HG02610 (cell line): ENCODE results near the gene ITGB1BP1.

Source experiments
- ATAC-seq: cut with Tn5 transposase; IDR thresholded peaks from one replicate; pipeline ENCODE4 v1.9.1; 2021; ENCODE audit warnings: mild to moderate bottlenecking, moderate library complexity; ENCODE audit not compliant: unreplicated experiment

Gene ITGB1BP1

DNA sequence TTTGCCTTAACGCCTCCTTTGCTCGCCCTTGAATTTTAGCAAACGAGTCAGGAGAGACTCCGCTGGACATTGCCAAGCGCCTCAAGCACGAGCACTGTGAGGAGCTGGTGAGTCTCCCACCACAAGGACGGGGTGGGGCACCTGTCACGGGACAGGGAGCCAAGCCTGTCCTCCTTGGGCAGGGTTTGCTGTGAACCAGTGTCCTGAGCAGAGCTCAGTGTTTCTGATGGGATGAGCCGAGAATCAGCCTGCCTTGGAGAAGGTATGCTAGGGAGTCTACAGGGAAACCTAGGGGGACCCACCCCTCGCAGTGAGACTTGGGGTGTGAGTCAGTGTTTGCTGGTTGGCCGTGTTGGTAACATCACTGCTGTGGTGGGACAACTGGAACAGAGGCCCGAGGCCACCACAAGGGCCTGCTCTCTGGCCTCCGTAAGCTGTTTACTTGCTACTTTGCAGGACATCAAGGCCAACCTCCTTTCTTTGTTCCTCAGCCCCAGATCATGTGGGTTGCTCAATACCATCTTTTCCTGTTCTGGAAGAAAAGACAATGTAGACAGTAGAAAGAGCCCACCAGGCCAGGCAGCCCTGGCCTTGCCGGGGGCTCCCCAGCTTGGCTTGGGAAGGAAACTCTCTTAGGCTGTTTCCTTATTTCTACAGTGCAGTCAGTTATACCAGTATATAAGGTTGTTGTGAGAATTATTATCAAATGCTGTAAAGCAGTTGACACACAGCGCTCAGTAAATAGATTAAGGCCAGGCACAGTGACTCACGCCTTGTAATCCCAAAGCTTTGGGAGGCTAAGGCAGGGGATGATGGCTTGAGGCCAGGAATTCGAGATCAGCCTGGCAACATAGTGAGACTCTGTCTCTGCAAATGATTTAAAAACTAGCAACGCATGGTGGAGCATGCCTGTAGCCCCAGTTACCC, 42.4 kb downstream of the ITGB1BP1 start:
- ATAC-seq: no peak

DNA sequence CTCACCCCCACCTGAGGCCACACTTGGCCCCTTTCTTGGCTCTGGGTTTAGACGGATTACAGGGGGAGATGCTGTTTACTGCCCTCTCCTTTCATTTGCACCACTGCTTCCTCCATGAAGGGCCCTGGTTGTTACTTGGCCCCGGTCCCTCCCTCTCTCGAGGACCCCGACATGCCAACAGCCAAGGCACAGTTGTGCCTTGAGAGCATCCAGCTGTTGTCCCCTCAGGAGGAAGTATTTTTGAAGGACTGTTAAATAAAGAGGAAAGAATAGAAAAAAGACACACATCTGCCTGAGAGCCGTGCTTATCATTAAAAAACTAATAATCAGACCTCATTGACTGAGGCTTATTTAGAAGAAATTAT, 44.0 kb downstream of the ITGB1BP1 start:
- no peak for ATAC-seq

DNA sequence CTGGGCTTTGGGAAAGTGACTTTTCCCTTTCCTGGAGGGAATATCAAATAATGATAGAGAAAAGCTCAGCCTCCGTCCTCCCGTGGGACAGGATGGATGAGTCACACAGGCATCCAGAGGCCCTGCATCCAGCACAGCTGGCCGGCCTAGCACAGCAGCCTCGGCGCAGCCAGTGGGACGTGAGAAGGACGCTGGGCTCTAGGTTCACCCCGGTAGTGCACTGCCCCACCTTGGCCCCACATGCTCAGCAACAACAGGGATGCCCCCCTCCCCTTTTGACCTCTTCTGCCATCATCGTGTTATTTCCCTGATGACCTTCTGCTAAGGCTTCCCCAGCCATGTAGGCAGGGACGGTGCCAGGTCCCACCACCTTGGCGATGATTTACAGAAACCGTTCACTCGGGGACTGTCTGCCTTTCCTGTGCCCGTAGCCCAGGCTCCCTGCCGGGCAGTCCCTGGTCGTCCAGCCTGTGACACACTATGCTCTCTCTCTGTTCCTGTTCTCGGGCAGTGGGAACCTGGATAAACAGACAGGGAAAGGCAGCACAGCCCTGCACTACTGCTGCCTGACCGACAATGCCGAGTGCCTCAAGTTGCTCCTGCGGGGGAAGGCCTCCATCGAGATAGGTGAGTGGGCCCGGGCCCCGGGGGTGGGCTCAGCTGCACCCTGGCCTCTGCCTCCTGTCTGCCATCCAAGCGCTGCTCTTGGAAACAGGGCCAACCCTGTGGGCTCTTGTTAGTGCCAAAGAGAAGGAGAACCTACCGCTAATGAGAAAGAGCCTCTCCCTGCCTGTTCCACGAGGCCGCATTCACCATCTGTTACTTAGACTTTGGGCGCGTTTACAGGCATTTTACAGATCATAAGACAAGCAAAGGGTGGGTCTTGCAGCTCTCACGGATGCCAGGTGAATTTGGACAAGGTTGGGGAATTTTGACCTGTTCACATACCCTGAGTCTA, 44.6 kb downstream of the ITGB1BP1 start:
- ATAC-seq: no peak

DNA sequence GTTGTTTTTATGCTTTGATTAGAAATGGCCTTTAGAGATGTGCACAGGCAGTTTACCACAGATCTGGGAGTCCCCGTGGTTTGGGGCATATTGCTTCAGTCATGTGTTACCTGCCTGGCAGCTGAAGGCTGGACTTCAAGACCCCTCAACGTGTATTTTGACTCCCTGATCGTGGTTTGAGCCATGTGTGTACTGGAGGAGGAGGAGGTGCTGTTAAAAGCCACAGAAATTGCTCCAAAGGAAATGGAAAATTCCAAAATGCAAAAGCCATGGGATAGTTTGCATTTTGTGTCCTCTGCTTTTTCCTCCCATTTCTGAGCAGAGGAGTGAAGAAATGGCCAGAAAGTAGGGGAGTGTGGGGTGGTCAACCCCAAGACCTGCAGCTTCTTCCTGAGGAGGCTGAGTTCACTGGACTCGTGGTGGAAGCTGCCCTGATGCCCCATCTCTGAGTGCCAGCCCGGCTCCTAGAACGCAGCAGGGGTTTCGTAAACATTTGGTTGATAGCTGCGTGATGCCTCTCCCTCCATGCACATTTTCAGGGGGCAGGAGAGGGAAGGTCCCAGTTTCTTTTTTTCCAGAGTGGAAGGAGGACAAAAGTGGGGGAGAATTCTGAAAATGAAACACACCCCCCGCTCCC, 45.7 kb downstream of the ITGB1BP1 start:
- no peak for ATAC-seq

DNA sequence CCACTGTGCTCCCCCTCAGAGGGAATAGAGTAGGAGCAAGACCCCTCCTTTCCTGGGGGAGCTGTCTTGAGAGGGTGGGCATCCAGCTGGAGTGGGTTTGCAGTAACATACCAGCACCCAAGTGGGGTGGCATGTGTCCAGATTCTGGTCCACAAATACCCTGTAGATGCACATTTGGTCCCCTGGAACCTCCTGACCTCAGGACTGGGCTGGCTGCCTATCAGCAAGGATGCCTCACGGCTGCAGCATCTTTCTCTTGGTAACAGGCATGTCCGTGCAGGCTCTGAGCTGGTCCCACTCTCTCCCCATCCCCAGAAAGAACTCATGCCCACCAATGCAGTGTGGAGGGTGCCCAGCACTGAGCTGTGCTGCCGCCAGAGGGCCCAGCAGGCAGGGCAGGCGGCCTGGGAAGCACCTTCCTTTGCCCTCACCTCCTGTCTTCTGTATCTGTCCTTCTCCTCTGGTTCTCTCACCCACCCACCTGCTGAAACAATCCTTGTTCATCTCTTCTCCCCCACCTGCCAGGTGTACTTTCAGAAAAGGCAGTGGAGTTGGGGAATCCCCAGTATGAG, 47.4 kb downstream of the ITGB1BP1 start:
- no peak for ATAC-seq

DNA sequence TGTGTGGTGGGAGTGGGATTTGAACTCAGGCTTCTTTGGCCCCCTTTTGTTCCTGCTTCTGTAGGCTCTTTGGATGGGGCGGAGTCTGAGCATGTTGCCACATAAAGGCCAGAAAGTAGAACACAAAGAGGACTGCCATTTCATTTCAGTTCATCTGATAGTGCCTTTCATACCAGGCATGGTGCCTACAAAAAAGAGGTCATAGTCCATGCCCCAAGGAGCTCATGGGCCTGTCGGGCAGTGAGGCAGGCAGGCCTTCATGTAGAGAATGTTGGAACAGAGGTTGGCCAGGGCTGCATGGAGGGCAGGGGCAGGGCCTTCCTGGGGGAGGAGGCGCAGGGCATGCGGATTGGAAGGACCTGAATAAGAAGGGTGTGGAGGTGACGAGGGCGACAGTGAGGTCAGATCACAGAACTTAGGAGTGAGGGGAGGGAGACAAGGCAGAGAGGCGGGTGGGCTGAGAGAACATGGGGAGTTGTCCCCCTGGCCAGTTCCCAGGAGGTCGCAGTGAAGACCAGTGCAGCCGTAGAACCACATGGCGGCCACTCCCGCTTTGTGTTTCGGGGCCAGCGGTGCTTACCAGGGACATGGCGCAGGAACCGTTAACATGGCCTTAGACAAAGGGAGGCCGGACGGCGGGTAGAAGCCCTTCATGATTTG, 49.1 kb downstream of the ITGB1BP1 start:
- no peak for ATAC-seq

DNA sequence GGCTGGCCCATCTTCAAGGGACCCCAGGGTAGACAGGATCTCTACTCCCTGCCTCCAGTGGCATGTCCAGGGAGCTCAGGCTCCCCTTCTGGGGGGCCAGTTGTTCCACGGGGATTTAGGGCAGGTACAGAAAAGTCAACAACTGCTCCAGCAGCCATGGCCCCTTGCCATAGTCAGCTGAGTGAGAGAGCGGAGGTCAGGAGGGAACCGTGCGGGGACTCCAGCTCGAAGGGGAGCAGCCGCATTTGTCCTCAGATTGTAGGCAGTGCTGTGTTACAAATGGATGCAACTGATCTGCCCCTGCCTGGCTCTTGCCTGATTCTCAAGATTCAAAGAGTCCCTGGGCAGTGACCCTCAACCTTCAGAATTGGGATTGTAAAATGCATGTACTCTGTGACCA, 49.9 kb downstream of the ITGB1BP1 start:
- no peak for ATAC-seq

DNA sequence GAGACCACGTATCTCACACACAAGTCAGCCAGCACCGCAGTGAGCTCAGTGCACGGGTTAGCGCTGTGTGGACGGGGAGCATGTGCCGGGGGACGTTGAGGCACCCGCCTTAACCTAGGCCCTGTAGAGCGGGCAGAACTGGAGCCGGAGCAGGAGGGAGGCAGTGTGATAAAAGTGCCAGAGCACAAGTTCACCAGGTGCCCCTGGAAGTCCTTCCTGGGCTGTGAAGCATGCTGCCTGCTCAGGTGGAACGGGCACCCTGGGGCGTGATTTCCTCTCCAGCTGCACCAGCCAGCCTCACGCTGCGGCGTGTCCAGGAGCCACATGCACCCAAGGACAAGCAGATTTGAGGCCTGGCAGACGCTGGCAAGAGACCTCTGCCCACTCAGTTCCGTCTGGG, 50.3 kb downstream of the ITGB1BP1 start:
- ATAC-seq: no peak

DNA sequence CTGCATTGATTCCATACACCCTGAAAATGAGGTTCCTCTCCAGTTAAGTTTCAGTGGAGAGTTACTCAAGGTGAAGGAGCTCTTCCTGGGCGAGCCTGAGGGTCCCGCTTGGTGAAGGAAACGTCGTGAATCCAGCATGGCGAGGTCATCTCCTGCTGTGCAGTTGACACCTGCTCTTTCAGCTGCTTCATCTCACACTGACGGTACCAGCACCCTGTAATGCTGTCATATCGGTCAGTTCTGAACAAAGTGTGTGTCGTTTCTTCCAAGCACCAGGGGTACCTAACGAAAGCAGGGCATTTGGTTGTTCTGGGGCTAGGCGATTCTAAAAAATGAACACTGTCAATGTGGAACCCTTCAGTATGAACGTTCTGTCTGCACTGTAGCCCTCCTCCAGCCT, 52.6 kb downstream of the ITGB1BP1 start:
- no peak for ATAC-seq

DNA sequence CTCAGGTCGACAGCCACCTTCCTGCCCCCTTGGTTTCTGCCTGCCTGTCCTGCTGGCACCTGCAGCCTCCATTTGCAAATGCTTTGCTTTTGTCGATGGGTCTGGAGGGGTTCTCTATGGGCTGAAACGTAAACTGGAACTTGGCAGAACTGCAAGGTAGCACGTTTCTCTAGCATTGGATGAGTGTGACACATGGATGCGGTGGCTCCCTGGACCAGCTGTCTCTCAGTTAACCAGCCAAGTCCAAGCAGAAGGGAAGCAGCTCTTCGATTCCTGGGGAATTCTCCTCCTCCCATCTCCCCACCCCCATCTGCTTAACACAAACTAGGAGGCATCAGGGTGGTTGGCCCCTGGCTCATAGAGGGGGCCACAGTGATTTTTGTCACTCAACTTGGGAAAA, 57.3 kb downstream of the ITGB1BP1 start:
- ATAC-seq: no peak

DNA sequence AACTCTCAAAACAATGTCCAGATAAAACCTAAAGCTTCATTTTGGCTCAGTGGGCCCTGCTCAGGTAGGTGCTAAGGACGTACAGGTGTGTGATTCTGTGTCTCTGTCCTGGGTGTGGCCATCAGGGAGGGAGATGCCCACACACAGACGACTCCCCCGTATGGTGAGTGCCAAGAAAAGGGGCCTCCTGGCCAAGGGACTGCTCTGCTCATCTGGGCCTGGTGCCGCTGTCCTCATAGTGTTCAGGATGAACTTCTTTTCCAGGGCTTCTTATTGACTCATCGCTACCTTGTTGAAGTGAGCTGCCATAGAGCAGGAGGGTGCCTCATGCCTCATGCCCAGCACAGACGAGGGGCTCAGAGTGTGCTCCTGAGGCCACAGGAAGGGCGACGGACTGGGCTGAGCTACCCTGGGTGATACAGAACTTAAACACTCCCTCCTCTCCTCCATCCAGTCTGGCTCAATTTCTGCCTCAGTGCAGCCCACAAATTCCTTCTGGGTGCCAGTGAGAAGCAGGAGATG, 57.8 kb downstream of the ITGB1BP1 start:
- ATAC-seq: no peak

DNA sequence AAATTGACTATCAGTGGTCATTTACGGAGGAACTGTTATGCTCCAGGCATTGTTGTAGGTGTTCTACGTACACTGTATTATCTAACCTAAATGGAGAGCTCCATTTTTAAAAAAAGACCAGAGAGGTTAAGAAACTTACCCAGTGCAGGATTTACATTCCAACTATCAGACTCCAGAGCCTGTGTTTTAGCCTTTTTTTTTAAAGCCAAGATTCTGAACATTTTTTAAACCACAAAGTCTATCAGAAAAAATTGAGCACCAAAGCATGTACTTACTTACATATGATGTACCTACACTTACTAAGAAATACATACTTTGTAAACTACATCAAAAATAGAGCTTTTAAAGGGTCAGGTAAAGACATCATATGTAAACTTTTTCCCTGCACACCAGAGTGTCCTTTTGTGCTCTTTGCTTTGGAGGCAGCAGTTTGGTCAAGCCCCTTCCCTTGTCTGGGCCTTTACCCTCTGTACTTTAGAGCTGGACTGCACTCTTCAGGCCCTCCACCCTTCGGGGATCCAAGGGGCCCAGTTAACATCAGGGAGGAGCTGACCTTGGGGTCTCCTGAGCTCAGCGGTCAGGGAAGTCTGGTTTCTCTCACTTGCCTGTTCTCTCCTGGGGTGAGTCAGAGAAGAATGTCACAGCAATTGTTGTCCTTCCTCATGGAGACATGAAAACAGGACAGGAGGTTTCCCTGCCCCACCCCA, 58.4 kb downstream of the ITGB1BP1 start:
- ATAC-seq: no peak

DNA sequence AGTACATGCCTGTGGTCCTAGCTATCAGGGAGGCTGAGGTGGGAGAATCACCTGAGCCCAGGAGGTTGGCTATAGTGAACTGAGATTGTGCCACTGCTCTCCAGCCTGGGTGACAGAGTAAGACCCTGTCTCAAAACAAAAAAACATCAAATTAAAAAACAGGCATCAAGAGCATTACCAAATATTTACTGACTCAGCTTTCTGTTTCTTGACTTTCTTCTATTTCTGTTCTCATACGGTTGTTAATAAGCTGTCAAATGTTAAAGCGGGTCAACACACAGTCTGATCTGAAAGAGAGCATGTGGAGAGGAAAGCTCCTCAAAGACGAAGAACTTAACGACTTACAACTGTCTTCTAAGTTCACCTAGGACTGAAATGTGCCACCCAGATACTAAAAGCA, 59.0 kb downstream of the ITGB1BP1 start:
- ATAC-seq: no peak

DNA sequence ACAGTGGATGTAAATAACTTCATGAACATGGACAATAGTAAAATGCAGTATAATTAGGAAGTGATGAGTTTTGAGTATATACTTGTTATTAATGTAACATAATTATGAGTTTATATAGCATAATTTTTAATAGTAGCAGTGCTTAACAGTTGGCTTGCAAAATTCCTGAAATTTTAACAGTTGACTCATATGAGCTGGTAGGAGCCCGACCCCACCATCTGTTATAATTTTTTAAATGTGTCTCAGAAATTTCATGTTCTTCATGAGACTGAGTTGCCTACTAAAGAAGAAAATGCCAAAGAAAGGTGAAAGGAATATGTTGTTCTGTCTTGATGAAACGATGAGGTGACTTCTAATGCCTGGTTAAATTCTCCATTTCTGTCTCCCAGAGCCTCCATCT, 62.6 kb downstream of the ITGB1BP1 start:
- ATAC-seq: no peak

DNA sequence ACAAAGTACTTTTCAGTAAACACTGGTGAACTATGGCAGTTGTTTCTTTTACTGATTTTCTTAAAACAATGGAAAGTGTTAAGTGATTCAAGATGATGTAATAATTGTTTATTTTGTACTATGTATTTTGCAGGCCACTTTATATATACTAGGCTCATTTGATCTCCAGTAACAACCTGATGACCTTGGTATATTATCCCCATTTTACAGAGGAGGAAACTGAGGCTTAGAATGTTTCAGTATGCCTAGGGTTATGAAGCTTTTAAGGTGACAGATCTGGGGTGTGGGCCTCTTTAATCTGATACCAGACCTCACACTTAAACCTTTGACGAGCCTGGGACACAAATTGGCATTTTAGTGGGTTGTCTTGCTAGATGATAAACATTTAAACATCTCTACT, 63.2 kb downstream of the ITGB1BP1 start:
- ATAC-seq: no peak

DNA sequence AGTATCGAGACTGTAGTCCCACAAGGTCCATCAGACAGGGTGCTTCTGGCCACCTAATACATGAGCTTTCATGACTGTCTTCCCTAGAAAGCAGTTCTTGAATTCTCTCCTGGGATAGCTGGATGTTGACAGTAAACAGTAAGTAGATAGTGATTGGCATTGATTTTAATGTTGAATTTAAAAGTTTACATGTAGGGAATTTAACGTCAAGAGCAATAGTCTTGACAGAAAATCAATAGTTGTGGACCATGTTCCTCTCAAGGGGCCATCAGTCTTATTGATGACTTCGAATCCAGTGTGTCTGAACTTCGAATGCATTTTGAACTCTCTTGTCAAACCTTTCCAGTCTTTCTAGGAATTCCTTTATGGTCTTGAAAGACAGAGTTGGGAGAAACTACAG, 63.9 kb downstream of the ITGB1BP1 start:
- no peak for ATAC-seq

DNA sequence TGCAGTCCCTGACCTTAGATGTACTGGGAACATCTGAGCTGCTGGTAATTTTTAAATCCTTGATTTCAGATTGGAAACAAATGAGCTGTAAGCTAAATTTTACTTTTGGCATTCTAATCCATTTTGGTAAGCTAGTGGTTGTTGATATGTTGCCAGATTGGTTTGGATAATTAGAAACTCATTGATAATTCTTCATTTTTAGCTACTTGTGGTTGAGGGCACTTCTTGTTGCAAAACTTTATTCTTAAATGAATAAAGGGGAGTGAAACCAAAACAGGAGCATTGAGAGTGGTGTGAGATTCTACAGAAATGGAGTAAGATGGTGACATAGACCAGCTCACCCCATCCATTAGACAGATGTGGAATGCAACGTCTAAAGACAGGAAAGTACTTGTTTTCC, 64.5 kb downstream of the ITGB1BP1 start:
- ATAC-seq: no peak

DNA sequence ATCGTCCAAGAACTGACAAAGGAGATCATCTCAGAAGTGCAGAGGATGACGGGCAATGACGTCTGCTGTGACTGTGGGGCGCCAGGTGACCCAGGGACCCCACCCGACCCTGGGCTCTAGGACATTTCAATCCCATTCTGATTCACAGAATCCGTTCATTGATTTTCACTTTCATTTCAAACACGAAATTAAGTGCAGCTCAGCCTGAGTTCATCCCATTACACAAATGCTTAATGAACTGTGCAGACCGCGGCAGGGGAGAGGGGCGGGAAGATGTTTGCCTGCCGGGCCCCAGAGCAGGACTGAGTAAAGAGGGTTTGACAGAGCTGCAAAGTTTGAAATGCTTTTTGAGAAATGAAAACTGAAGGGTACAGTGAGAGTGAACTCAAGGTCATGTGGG, 67.1 kb downstream of the ITGB1BP1 start:
- no peak for ATAC-seq

DNA sequence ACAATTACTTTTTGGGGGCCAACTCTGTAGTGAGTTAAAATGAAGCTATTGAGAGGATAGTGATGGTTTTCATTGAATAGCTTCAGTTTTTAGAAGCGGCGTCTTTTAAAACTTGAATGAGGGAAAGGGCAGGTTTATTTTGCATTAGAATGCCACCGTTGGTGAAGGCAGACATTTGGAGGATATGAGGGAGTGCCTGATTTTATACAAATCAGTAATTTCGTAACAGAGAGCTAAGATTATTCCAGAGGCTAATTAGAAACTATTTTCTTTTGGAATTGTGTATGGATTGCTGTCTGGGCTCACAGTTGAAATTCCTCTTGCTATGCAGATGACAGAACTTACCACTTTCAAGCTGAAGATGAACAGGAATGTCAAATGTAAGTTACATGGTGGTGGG, 67.6 kb downstream of the ITGB1BP1 start:
- ATAC-seq: no peak

DNA sequence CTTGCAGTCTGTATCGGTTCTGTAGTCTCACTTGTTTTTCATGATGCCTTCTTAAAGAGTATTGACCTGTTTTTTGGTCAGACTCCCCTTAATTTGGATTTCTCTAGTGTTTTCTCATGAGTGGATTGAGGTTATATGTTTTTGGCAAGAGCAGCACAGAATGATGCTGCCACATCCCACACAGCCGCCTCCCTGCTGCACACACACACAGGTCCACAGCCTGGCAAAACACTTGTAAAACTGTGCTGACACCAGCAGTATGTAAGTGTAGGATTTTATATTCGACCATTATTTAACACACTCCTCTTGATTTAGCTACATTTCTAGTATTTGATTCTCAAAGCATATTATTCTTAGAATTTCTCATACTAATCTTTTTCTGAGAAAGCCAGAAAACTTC, 68.1 kb downstream of the ITGB1BP1 start:
- no peak for ATAC-seq
